A549 (cell line): ENCODE data around the gene ZMYND8.
"Not testable (repeated sequence)": the region's sequence is repeated elsewhere in the genome, so short reads cannot be mapped to it uniquely, and the experiment has no call there.

Experiments
- BHLHE40 ChIP-seq: IDR thresholded peaks from 2 replicates; pipeline ENCODE4 v1.6.1; 2012; ENCODE audit warnings: low read depth, low read length, inconsistent platforms
- CEBPB ChIP-seq, 2 experiments: fragments of >200 bp in 1 of 2; sonication (Bioruptor Twin) in 1 of 2; formaldehyde crosslinking in 1 of 2; IDR thresholded peaks; 2 replicates each; pipeline ENCODE4 v1.6.1; 2012 to 2016
- CTCF ChIP-seq: fragments of >200 bp; sonication (Bioruptor Twin); formaldehyde crosslinking; IDR thresholded peaks from 3 replicates; pipeline ENCODE4 v1.5.1; 2016
- POLR2A ChIP-seq: IDR thresholded peaks from 2 replicates; pipeline ENCODE4 v1.6.1; 2012; ENCODE audit warnings: mild to moderate bottlenecking, low read length
- SREBF2 ChIP-seq: fragments of 450-650 bp; IDR thresholded peaks from 2 replicates; pipeline ENCODE4 v1.6.1; 2014; ENCODE audit warnings: mild to moderate bottlenecking, moderate library complexity
- TP53 ChIP-seq: fragments of 250-450 bp; sonication (Bioruptor Pico); IDR thresholded peaks from 2 replicates; pipeline ENCODE4 v1.5.0; 2021; ENCODE audit warnings: mild to moderate bottlenecking, moderate library complexity
- TF ChIP-seq, protein P1 (sequence below): fragments of 200-600 bp; sonication (generic); IDR thresholded peaks from 2 replicates; pipeline ENCODE4 v1.6.1; 2016; ENCODE audit warnings: antibody characterized with exemption, mild to moderate bottlenecking, moderate library complexity
- TF ChIP-seq, protein P2 (sequence below): IDR thresholded peaks from 2 replicates; pipeline ENCODE4 v1.6.1; 2012; ENCODE audit warnings: low read depth, borderline replicate concordance
- TF ChIP-seq, protein P3 (sequence below): IDR thresholded peaks from 2 replicates; pipeline ENCODE4 v1.6.1; 2012

DNA sequence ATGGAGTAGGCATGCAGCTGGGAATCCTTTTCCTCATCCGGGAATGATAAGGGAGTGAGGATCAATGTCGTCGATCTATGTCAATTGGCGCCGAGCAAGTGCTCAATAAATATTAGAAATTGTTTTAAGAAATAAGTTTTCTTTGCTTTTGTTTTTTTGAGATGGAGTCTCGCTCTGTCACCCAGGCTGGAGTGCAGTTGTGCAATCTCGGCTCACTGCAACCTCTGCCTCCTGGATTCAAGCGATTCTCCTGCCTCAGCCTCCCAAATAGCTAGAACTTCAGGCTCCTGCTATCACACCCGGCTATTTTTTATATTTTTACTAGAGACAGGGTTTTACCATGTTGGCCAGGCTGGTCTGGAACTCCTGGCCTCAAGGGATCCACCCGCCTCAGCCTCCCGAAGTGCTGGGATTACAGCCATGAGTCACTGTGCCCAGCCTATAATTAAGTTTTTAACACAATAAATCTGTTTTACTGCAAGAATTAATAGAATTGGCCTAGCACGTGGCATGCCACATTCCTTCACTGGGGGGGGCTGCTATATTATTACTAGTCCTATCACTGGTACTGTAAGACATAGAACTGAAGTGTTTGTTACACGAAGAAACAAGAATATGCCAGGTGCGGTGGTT, 92.2 kb downstream of the ZMYND8 start:
- TF ChIP-seq BHLHE40; POLR2A; CTCF; TP53 (CRISPR knock-in tag); SREBF2: not testable (repeated sequence)
- TF ChIP-seq, protein P1, sequence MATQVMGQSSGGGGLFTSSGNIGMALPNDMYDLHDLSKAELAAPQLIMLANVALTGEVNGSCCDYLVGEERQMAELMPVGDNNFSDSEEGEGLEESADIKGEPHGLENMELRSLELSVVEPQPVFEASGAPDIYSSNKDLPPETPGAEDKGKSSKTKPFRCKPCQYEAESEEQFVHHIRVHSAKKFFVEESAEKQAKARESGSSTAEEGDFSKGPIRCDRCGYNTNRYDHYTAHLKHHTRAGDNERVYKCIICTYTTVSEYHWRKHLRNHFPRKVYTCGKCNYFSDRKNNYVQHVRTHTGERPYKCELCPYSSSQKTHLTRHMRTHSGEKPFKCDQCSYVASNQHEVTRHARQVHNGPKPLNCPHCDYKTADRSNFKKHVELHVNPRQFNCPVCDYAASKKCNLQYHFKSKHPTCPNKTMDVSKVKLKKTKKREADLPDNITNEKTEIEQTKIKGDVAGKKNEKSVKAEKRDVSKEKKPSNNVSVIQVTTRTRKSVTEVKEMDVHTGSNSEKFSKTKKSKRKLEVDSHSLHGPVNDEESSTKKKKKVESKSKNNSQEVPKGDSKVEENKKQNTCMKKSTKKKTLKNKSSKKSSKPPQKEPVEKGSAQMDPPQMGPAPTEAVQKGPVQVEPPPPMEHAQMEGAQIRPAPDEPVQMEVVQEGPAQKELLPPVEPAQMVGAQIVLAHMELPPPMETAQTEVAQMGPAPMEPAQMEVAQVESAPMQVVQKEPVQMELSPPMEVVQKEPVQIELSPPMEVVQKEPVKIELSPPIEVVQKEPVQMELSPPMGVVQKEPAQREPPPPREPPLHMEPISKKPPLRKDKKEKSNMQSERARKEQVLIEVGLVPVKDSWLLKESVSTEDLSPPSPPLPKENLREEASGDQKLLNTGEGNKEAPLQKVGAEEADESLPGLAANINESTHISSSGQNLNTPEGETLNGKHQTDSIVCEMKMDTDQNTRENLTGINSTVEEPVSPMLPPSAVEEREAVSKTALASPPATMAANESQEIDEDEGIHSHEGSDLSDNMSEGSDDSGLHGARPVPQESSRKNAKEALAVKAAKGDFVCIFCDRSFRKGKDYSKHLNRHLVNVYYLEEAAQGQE, result not testable (repeated sequence)
- TF ChIP-seq, protein P2, sequence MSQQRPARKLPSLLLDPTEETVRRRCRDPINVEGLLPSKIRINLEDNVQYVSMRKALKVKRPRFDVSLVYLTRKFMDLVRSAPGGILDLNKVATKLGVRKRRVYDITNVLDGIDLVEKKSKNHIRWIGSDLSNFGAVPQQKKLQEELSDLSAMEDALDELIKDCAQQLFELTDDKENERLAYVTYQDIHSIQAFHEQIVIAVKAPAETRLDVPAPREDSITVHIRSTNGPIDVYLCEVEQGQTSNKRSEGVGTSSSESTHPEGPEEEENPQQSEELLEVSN, result not testable (repeated sequence)
- TF ChIP-seq, protein P3, sequence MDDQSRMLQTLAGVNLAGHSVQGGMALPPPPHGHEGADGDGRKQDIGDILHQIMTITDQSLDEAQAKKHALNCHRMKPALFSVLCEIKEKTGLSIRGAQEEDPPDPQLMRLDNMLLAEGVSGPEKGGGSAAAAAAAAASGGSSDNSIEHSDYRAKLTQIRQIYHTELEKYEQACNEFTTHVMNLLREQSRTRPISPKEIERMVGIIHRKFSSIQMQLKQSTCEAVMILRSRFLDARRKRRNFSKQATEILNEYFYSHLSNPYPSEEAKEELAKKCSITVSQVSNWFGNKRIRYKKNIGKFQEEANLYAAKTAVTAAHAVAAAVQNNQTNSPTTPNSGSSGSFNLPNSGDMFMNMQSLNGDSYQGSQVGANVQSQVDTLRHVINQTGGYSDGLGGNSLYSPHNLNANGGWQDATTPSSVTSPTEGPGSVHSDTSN, result not testable (repeated sequence)
- peak in 1 of 2 experiments; percentile 15; a peak in 1 of 4 replicates for TF ChIP-seq CEBPB (IDR thresholded peaks at IDR 0.05)
